T-helper 17 cell (primary cell): Measurements from ENCODE around the gene RRM2. TPM values are rescaled to one million over a fixed set of nuclear protein-coding genes. Genes with fewer than 3 reads are reported as not detected.
"Not testable (repeated sequence)": the region's sequence is repeated elsewhere in the genome, so short reads cannot be mapped to it uniquely, and the experiment has no call there.

Experiments
- ATAC-seq: fragments of 150-1000 bp; cut with Tn5 transposase; 2 replicates; pipeline ENCODE4 v1.10.0; 2021; ENCODE audit warnings: mild to moderate bottlenecking, moderate library complexity
- DNase-seq, 3 donors: peaks; one replicate each; pipeline versions ENCODE4 v3.0.0 to v3.0.0-alpha.2; 2020 to 2021
- H3K9me3 ChIP-seq: one replicate; pipeline ENCODE4 v1.7.0; 2013; ENCODE audit warnings: low read length, mild to moderate bottlenecking; ENCODE audit not compliant: control insufficient read depth, poor library complexity, severe bottlenecking
- H3K27ac Mint-ChIP-seq: one replicate; pipeline ENCODE4 v1.8.0; 2022; ENCODE audit warnings: mild to moderate bottlenecking, moderate library complexity, mixed read lengths
- H3K27me3 Mint-ChIP-seq: one replicate; pipeline ENCODE4 v1.8.0; 2022; ENCODE audit warnings: mixed read lengths
- H3K36me3 Mint-ChIP-seq: one replicate; pipeline ENCODE4 v1.8.0; 2022; ENCODE audit warnings: low read depth, mixed read lengths
- H3K4me1 Mint-ChIP-seq: one replicate; pipeline ENCODE4 v1.8.0; 2022; ENCODE audit warnings: mild to moderate bottlenecking, mixed read lengths
- H3K4me3 Mint-ChIP-seq: one replicate; pipeline ENCODE4 v1.8.0; 2022; ENCODE audit warnings: mild to moderate bottlenecking, moderate library complexity, mixed read lengths
- total RNA-seq, 4 donors: library from RNA in 2 of 4; stranded (reverse) in 2 of 4; gene quantifications; one replicate each; pipeline ENCODE4 v1.2.3 and lab custom pipeline; 2022 to 2026

RRM2 gene
- total RNA-seq, 2 donors from 2014 or later: 0.32 to 1.7 TPM

- Mint-ChIP-seq H3K27ac (peak overlapping the region; percentile 79), H3K36me3 (no peaks in the 10 kb centered on the region), H3K4me1 (peaks cover 18% of the 10 kb centered on the region), H3K27me3 (no peaks in the 10 kb centered on the region), H3K4me3 (peak overlapping the region; percentile 74)
- ATAC-seq (peak; percentile 79), DNase-seq (no peak)
- no peaks in the 10 kb centered on the region for H3K9me3 ChIP-seq
These were observed 19.4 kb downstream of the RRM2 start for GRCh38 chr2:10141736-10142639.

DNA sequence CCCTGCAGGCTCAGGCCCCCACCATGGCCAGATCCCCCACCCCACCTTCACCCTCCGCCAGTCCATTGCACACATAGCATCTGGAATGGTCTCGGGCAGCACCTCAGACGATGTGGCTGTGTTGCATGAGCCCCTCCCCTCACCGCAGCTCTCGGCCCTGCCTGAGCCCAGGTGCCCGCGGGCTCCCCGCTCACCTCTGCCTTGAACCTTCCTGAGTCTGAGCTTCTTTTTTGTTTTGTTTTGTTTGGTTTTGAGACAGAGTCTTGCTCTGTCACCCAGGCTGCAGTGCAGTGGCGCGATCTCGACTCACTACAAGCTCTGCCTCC lies 20.1 kb downstream of the RRM2 start:
- no peak overlapping the region for H3K4me3 Mint-ChIP-seq
- H3K9me3 ChIP-seq: no peaks in the 10 kb centered on the region
- no peaks in the 10 kb centered on the region for H3K27me3 Mint-ChIP-seq
- H3K4me1 Mint-ChIP-seq: peaks cover 18% of the 10 kb centered on the region
- no peak overlapping the region for H3K27ac Mint-ChIP-seq
- ATAC-seq (no peak), DNase-seq (no peak)
- no peaks in the 10 kb centered on the region for H3K36me3 Mint-ChIP-seq

DNA sequence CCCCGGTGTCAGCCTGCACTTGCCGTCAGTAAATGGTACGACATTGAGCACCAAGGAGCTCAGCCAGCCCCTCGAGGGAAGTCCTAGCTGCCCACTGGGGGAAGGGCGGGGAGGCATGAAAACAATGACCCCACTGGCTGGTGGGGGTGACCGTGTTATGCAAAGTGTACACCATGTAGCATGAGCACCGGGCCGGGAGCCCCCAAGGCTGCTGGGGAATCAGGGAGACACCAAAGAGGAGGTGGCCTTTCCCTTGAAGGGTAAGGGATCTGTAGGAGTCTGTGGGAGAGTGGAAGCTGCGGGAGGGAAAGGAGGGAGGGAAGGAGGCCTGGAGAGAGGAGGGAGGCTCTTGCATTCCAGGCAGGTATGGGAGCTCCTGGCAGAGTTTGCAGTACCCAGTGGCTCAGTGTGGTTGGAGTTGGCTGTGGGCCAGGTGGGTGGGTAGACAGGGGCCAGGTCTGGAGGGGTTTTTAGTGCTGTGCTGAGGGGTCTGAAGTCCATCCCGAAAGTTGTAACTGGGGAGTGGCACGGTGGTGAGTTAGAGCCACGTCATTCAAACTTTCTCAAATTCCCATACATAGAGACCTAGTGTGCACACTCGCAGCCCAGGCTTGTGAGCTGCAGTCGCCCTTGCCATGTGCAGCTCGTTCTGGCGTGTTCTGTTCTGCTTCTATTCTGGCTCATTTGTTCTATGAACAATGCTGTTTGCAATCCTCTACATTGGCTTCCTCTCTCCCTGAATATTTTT lies 22.4 kb downstream of the RRM2 start:
- H3K9me3 ChIP-seq: no peaks in the 10 kb centered on the region
- Mint-ChIP-seq H3K4me3 (no peak overlapping the region), H3K36me3 (no peaks in the 10 kb centered on the region), H3K27ac (no peak overlapping the region), H3K4me1 (peaks cover 24% of the 10 kb centered on the region), H3K27me3 (no peaks in the 10 kb centered on the region)
- DNase-seq (no peak), ATAC-seq (no peak)

DNA sequence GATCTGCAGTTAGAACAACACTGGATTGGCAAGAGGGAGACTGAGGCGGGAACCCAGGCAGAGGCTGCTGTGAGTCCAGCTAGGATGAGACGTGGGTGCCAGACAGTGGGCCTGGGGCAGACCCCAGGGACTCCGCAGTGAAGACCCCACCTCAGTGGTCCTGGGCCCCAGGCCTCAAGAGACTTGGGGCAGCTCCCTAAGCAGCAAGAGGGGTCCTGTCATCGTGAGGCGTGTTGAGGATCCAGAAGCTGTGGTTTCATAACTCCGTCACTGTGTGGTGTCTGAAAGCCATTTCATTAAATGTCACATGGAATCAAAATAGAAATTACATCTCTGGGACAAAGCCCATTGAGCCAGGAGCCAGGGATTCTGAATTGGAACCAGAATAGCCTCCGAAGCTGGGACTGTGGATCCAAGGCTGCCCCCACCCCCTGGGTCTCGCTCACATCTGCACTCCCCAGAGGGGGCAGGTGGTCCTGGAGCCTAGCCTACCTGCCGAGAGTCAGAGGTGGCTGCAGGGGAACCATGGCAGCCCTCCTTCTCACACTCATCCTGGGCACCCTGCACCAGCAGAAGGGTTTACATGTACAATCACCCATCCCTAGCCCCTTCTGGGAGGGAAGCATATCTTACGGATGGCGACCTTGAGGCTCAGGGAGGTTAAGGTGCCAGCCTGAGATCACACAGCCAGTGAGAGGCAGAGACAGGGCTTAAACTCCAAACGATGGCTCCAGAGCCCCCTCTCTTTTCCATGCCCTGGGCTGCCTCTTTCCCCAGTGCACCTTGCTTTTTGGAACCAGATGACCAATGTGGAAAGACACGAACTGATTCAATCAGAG lies 23.2 kb downstream of the RRM2 start:
- Mint-ChIP-seq H3K36me3 (no peaks in the 10 kb centered on the region), H3K4me1 (peaks cover 25% of the 10 kb centered on the region), H3K27me3 (no peaks in the 10 kb centered on the region), H3K27ac (no peak overlapping the region), H3K4me3 (no peak overlapping the region)
- ATAC-seq: no peak
- no peak for DNase-seq
- H3K9me3 ChIP-seq: no peaks in the 10 kb centered on the region

DNA sequence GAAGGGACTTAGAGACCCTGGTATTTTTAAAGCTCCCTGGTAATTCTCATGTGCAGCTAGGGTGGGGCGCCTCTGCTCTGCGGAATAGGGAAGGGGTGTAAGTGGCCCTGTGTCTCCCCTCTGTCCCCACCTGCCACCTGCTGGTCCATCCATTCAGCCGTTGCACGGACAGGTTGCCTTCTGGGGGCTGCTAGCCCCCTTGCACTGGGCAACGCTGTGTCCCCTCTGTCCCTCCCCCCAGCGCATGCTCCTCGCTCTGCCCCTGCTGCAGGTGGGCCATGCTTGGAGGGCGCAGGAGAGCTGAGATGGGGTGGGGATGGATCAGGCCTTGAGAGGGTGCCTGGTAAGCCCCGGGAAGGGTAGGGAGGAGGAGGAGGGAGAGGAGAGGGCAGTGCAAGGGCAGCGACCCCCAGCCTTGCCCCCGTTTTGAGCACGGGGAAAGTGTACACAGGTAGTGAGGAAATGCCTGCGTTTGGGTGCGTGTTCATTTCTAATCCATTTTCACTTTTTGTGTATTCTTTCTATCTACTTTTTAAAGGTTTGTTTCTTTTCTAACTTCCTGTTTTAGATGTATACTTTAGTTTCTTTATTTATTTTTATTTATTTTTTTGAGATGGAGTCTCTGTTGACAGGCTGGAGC lies 23.9 kb downstream of the RRM2 start:
- no peaks in the 10 kb centered on the region for H3K36me3 Mint-ChIP-seq
- no peak overlapping the region for H3K4me3 Mint-ChIP-seq
- no peaks in the 10 kb centered on the region for H3K9me3 ChIP-seq
- no peak overlapping the region for H3K27ac Mint-ChIP-seq
- DNase-seq (no peak), ATAC-seq (no peak)
- no peaks in the 10 kb centered on the region for H3K27me3 Mint-ChIP-seq
- peaks cover 23% of the 10 kb centered on the region for H3K4me1 Mint-ChIP-seq

DNA sequence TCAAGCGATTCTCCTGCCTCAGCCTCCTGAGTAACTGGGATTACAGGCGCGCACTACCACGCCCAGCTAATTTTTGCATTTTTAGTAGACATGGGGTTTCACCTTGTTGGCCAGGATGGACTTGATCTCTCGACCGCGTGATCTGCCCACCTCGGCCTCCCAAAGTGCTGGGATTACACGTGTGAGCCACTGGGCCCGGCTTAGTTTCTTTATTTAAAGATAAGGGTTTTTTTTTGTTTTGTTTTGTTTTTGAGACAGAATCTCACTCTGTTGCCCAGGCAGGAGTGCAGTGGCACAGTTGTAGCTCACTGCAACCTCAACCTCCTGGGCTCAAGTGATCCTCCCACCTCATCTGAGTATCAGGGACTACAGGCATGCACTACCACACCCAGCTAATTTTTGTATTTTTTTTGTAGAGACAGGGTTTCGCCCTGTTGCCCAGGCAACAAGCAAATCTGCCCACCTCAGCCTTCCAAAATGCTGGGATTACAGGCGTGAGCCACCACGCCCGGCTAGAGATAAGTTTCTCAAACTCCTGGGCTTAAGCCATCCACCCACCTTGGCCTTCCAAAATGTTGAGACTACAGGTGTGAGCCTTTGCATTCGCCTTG lies 24.6 kb downstream of the RRM2 start:
- not testable (repeated sequence) for H3K27me3 Mint-ChIP-seq, H3K36me3 Mint-ChIP-seq, H3K4me3 Mint-ChIP-seq, H3K9me3 ChIP-seq, ATAC-seq, DNase-seq
- Mint-ChIP-seq H3K27ac (peak overlapping the region; percentile 27), H3K4me1 (peaks cover 16% of the 10 kb centered on the region)

GRCh38 chr2:10148268-10148667 lies 25.7 kb downstream of the RRM2 start:
- no peak for DNase-seq

DNA sequence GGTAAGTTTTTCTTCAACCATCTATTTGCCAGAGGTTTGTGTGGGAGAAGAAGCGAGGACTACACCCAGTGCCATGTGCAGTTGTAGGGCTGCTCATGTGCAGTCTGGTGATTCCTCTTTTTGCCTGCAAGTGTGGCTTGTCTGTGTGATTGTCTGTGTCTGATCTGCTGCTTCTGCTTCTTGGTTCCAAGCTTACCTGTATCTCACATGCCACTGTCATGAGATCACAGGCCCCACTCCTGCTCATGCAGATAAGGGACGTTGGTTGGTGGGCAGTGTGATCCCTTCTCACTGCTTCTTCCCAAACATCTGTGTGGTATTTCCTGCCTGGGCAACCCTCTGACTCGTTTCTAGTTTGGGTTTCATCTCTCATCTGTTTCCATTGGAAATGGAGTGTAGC lies 27.1 kb downstream of the RRM2 start:
- Mint-ChIP-seq H3K27me3 (no peaks in the 10 kb centered on the region), H3K4me3 (no peak overlapping the region), H3K36me3 (no peaks in the 10 kb centered on the region), H3K27ac (peak overlapping the region; percentile 78), H3K4me1 (peaks cover 15% of the 10 kb centered on the region)
- H3K9me3 ChIP-seq: no peaks in the 10 kb centered on the region
- ATAC-seq: no peak
- no peak for DNase-seq

More at GRCh38 chr2:10148268-10148667, 25.7 kb downstream of the RRM2 start:
- Mint-ChIP-seq H3K27ac (no peak overlapping the region), H3K36me3 (no peaks in the 10 kb centered on the region), H3K27me3 (no peaks in the 10 kb centered on the region), H3K4me3 (no peak overlapping the region), H3K4me1 (peaks cover 16% of the 10 kb centered on the region)
- no peaks in the 10 kb centered on the region for H3K9me3 ChIP-seq
- ATAC-seq: no peak

- H3K27me3 Mint-ChIP-seq: no peaks in the 10 kb centered on the region
- H3K4me1 Mint-ChIP-seq: peaks cover 14% of the 10 kb centered on the region
- no peak for DNase-seq
- ATAC-seq: peak; percentile 42
- no peaks in the 10 kb centered on the region for H3K36me3 Mint-ChIP-seq
- H3K9me3 ChIP-seq: no peaks in the 10 kb centered on the region
- H3K4me3 Mint-ChIP-seq: peak overlapping the region; percentile 73
- H3K27ac Mint-ChIP-seq: no peak overlapping the region
These were observed 27.9 kb downstream of the RRM2 start for GRCh38 chr2:10150436-10150835.

GRCh38 chr2:10151462-10151861 lies 28.9 kb downstream of the RRM2 start:
- Mint-ChIP-seq H3K27ac (no peak overlapping the region), H3K4me1 (peaks cover 14% of the 10 kb centered on the region), H3K27me3 (no peaks in the 10 kb centered on the region), H3K4me3 (peak overlapping the region; percentile 43), H3K36me3 (no peaks in the 10 kb centered on the region)
- no peak for ATAC-seq
- H3K9me3 ChIP-seq: no peaks in the 10 kb centered on the region
- DNase-seq: no peak

- Mint-ChIP-seq H3K36me3 (peaks cover 2% of the 10 kb centered on the region), H3K4me1 (peaks cover 9% of the 10 kb centered on the region), H3K4me3 (no peak overlapping the region), H3K27me3 (no peaks in the 10 kb centered on the region), H3K27ac (no peak overlapping the region)
- H3K9me3 ChIP-seq: no peaks in the 10 kb centered on the region
- DNase-seq: no peak
- no peak for ATAC-seq
These were observed 34.8 kb downstream of the RRM2 start for GRCh38 chr2:10157293-10157692.

DNA sequence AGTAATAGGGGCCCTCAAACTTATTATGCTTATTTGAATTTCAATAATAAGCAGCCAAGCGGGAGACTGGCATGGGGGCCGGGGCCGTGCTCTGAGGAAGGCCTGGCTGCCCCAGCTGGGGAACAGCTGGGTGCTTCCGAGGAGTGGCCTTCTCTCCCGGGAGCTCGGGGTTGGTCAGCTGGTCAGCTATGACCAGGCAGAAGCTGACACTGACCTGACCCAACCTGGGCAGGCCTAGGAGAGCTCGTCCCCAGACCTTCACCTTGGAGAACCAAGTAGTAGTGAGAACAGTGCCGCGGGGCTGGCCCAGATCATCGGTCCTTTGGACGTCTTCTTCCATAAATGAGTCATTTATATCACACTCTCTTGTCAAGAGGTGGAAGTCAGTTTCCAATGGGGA lies 36.1 kb downstream of the RRM2 start:
- Mint-ChIP-seq H3K4me1 (peaks cover 9% of the 10 kb centered on the region), H3K4me3 (no peak overlapping the region), H3K27ac (no peak overlapping the region), H3K36me3 (peaks cover 2% of the 10 kb centered on the region), H3K27me3 (no peaks in the 10 kb centered on the region)
- ATAC-seq: no peak
- H3K9me3 ChIP-seq: no peaks in the 10 kb centered on the region
- DNase-seq: no peak
